ENCODE data around the gene COX4I1.

Gene COX4I1

DNA sequence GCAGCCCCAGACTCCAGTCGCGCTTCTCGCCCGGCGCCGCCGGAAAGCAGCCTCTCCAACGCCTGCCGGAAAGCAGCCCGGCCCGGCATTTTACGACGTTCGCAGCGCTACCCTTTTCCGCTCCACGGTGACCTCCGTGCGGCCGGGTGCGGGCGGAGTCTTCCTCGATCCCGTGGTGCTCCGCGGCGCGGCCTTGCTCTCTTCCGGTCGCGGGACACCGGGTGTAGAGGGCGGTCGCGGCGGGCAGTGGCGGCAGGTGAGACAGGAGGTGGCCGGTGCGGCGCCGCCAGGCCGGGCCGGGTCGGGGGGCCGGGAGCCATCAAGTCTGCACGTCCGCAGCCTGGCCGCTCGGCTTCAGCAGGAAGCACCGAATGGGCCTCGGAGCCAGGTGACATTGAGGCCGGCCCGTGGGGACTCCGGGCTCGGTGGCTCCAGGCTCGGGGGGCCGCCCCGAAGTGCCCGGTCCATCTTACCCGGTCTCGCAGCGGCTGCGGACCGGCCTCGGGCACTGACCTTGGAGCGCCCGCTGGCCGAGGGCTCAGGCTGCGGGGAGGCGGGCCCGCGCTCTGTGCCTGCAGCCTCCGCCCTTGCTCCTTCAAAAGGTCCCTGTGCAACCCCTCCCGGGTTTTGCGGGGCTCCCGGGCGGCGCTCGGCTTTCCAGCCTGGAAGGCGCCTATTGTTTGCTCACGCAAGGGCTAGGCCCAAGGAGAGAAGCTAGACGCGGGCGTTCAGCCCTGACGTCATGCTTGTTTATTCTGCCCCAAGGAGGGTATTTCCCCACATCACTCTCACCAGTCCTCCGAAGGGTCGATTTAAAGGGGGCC lies at the start of gene COX4I1, which contains the start of gene EMC8:
TSS of gene COX4I1 (plus strand) at position 199 of the 824 bp plus-strand sequence. CDS start 1,511 bp downstream, outside the sequence.
TSS of gene EMC8 (minus strand) at position 48 of the 824 bp plus-strand sequence. CDS start 249 bp downstream, outside the sequence.
- peak; percentile 80 to 86 for DNase-seq (ENCODE audit: low read depth in 2 of 2, low spot score in 1 of 2)

DNA sequence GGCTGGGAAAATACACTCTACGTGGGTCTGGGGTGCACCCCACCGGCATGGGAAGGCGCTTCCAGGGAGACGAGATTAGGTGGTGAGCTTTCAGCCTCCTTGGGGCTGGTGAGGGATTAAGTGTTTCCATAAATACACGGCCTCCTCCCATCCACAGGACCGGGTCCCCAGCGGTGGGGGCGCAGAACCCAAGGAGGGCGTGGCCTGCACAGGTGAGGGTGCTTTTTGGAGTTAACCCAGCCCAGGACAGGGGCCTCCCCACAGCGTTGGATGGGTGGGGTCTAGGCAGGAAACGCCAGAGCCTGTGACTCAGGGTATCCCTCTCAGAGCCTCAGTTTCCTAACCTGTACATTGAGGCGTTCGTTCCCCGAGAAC lies 49.7 kb upstream of the COX4I1 start:
- DNase-seq (ENCODE audit: low read depth in 2 of 2, low spot score in 1 of 2) = no peak

DNA sequence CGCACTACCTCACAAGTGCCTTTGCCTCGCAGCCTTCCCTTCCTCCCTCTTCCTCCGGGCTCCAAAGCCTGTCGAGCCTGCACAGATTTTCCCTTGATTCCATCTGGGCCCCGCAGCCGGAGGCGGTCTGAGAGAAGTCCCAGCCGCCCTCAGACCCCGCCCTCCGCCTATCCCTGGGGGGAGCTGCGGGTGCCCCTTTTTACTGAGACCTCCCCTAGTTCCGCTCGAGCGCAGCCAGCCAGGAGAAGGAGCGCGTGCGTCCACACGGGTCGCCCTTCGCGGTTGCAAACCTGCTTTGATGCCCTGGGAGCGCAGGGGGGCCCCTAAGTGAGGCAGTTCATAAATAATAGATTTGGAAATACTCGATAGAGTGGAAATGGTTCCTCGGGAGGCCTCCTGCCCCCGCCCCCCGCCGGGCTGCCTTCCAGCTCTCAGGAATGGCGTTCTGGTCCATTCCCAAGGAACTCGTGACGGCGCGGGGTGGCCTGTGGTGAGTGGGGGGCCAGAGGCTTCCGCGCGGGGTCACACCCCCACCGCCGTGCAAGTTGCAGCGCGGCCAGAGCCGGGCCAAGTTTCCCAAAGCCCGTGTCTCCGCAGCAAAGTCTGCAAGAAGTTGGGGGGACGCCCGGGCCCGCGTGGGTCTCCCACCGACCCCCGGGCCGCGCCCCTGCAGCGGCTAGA lies 49.2 kb upstream of the COX4I1 start:
- DNase-seq (ENCODE audit: low read depth in 2 of 2, low spot score in 1 of 2) = no peak

DNA sequence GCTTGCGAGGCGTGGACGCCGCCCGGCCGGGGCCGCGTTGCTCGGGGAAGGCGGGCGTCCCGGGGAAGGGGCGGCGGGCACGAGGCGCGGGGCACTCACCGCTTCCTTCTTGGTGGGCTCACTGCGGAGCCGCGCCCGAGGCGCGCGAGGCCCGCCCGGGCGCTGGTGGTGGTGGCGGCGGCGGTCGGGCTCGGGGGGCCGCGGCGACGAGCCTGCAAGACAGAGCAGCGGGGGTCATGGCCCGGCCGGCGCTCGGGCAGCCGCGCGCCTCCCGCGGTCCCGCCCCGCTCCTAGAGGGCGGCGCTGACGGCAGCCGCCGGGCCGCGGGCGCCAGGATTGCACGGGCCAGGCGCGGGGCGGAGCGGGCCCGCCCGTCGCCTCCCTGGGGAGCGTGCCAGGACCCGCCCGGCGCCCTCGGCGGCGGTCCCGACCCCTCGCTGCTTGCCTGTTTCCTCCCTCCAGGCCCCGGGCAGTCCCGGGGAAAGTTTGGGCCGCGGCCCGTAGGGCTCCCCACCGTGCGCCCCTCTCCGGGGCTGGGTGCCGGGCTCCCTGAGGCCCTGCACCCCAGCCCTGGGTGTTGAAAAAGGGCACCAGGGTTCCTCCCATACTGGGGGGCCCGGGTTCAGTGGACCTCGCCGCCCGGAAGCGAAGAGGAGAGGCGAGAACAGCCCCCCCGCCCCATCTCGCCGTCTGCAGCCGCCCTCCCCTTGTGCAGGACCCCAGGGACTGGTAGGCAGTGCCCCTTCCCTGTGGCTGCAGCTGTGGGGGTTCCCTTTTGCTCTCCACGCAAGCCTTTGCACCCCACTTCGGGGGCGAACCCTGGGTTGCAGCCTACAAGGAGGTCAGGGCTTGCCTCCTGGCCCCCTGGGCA lies 48.4 kb upstream of the COX4I1 start, which contains the start of gene C16orf74:
TSS of gene C16orf74 (minus strand) at position 270 of the 871 bp plus-strand sequence. CDS start 15,879 bp downstream, outside the sequence.
- DNase-seq (ENCODE audit: low read depth in 2 of 2, low spot score in 1 of 2) = no peak

DNA sequence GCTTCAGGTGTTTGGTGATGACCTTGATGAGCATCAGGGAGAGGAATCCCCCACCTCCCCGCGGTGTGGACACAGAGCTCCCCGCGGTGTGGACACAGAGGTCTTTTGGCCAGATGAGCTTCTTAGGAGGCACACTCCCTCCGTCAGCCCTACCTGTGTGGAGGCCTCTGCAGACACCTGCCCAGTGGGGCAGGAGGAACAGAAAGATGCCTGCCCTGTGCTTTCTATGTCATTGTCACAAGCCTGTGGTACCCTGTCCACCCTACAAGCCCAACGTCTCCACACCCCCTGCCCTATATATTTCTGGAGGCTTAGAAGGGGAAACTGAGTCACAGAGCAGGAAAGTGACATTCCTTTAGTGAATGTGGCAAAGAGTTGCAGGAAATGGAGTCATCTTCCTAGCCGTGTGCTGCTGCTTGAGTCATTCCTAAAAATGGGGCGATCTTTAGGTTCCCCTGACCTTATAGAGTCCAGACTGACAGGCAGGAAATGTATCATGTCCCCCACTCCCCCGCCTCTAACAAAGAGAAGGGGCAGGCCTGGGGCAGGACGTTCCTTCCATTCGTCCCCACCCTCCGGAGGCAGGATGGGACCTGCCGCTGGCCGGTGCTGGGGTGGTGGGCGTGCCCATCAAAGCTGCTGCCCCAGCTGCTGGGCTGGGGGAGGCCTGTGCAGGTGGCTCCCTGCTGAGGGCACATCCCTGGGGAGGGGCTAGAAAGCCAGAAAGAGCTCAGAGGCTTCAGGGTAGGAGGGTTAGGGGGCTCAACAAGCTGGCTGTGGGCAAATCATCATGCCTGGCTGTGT lies 47.6 kb upstream of the COX4I1 start:
- no peak for DNase-seq (ENCODE audit: low read depth in 2 of 2, low spot score in 1 of 2)

DNA sequence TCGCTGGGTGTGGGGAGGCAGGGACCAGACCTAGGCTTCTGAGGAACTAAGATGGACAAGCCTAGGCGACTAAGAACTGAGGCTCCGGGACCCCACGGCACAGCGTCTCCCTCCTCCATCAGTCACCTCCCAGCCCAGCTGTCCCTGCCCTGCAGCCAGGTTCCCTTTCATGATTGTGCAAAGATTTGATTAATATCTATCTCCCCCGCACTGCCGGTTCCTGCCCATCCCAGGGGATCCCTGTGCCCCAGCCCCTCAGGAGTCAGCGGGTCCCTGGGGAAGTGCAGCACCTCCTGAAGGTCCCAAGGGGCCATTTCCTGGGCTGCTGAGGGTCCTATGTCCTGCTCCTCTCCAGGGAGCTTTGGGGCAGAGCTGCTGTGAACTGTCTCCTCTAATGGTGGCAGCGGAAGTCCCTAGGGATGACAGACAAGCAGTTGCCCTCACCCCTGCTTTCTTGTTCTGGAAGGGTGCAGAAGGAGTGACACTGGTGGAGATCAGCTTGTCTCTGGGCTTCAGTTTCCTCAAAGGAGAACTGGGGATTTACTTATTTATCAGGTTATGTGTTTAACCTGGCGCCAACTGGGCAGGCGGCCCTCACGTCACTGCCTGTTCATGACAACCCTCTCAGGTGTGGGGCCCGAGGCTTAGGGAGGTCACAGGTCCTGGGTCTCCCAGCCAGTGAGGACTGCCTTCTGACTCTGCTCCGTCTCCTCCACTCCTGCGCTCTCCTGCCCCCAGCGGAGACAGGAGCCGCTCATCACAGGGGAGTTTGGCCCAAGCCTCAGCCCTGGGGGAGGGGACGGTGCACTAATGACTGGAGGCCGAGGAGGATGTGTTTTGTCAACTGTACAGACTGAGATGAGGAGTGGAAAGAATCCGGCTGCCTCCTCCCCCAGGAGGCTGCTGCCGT lies 46.7 kb upstream of the COX4I1 start:
- DNase-seq (ENCODE audit: low read depth in 2 of 2, low spot score in 1 of 2) = no peak

DNA sequence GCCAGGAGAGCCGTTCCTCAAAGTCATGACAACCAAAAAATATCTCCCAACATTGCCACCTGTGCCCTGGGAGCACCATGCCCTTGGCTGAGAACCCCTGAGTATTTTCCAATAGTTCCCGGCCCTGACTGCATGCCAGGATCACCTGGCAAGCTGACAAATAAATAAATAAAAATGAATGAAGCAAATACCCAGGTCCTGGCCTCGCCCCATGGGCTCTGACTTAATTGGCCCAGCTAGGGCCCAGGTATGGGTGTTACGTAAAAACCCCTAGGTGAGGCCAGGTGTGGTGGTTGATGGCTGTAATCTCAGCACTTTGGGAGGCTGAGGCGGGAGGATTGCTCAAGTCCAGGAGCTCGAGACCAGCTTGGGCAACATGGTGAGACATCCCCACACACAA lies 45.9 kb upstream of the COX4I1 start:
- DNase-seq (ENCODE audit: low read depth in 2 of 2, low spot score in 1 of 2) = no peak

DNA sequence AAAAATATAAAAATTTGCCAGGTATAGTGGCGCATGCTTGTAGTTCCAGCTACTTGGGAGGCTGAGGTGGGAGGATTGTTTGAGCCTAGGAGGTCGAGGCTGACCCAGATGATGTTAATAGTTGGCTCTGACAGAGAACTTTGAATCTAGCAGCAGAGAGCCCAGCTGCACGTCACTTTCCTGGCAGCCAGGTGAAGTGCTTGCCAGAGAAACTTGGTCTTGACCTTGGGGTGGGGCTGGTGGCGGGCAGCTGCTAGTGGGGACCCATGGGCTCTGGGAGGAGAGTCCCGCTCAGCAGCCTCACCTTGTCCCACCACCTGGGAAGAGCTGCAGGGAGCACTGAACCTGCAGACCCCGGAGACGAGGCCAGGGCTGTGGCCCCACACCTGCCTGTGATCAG lies 45.5 kb upstream of the COX4I1 start:
- DNase-seq (ENCODE audit: low read depth in 2 of 2, low spot score in 1 of 2) = no peak

DNA sequence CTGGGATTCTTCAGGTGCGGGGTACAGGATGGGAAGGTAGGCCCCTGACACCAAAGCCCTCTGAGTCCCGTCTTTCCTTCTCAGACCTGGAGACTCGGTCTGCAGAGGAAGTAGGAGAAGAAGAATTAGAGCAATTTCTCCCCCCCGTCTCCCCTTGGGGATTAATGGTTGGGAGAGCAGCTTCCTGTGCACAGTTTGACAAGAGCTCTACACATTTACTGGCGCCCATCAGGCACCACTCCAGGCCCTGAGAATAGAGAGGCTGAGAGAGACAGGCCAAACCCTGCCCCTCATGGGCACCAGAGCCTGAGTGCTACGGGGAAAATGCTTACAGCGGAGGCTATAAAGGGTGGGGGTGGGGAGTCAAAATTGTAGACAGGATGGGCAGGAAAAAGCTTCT lies 45.1 kb upstream of the COX4I1 start:
- no peak for DNase-seq (ENCODE audit: low read depth in 2 of 2, low spot score in 1 of 2)

DNA sequence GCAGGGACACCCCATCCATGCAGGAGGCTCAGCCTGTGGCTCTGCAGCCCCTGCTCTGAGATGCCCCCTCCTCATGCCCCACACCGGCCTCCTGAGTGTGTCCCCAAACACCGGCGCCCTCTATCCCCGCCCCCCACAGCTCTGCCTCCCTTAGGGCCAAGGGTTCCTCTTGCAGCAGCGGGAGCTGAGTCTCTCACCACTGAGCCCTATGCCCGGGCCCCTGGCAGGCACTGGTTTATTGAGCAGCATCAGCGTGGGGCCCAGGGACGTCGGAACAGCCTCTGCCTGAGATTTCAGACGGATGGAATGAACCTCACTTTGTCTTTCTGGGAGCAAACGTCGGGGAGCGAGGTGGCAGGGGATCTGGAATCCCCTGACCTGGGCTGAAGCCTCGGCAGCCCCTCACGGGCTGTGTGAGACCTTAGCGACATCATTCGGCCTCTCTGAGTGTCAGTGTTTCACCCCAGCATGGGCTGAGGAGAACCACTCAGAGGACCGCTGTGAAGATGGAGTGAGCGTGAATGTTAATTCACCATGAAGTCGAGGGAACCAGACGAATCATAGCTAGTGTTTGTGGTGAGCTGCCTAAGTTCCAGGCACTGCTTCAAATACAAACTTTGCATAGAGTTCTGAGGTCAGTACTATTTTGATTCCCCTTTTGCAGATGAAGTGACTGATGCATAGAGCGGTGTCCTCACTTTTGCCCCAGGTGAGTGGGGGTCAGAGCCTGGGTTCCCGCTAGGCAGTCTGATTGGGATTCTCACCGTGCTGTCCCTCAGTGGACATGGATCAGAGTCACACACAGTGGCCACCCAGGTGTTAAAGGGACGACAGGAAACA lies 43.3 kb upstream of the COX4I1 start:
- no peak for DNase-seq (ENCODE audit: low read depth in 2 of 2, low spot score in 1 of 2)

DNA sequence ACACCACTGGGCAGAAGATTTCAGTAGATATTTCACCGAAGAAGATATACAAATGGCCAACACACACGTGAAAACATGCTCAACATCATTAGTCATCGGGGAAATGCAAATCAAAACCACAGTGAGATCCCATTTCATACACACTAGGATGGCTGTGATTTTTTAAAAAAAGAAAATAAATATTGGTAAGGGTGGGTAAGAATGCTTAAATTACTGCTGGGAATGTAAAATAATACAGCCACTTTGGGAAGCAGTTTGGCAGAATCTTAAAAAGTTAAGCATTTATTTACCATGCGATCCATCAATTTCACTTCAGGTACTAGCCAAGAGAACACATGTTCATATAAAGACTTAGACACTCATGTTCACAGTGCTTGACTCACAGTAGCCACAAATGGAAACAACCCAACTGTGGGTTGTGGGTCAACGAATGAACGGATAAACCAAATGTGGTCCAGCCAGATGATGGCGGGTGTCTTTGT lies 42.1 kb upstream of the COX4I1 start:
- DNase-seq (ENCODE audit: low read depth in 2 of 2, low spot score in 1 of 2) = no peak

DNA sequence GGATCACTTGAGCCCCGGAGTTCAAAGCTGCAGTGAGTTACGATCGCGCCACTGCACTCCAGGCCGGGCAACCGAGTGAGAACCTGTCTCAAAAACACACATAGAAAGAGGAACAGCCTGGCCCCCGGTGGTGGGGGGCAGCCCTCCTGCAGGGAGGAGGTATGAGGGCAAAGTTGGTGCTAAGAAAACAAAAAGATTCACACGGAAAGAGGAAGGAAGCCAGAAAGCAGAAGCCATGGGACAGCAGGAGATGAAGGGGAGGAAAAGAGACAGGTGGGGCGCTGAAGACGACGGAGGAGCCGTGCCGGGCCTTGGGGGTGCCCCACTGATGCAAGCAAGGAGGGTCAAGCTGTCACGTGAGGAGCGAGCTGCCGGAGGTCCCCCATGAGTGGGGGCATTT lies 40.4 kb upstream of the COX4I1 start:
- DNase-seq (ENCODE audit: low read depth in 2 of 2, low spot score in 1 of 2) = no peak

DNA sequence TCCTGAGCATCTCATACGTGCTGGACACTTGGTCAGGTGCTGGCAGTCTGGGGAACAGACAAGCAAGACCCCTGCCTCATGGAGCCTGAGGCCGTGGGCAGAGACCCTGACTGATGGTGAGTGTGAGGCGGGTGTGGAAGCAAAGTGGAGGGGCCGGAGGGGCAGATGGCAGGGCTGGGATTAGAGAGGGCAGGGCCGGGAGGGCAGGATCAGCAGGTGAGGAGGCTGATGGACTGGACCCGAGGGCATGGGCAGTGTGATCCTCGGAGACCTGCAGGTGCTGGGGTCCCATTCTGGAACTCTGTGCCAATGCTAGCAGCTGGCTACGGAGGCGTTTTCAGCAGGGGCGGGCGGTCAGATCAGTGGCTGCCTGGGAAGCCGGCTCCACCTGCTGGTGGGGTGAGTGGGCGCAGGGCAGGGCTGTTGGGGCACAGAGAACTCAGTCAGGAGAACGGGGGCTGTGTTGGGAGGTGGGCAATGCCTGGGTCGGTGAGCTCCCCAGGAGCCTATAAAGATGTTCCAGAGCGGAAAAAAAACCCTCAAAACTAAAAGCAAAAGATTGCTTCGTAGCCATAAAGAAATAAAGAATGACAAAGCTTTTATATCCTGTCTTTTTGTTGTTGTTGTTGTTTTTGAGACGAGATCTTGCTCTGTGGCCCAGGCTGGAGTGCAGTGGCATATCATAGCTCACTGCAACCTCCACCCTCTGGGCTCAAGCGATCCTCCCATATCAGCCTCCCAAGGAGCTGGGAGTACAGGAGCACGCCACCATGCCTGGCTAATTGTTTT lies 39.7 kb upstream of the COX4I1 start:
- DNase-seq (ENCODE audit: low read depth in 2 of 2, low spot score in 1 of 2) = no peak

DNA sequence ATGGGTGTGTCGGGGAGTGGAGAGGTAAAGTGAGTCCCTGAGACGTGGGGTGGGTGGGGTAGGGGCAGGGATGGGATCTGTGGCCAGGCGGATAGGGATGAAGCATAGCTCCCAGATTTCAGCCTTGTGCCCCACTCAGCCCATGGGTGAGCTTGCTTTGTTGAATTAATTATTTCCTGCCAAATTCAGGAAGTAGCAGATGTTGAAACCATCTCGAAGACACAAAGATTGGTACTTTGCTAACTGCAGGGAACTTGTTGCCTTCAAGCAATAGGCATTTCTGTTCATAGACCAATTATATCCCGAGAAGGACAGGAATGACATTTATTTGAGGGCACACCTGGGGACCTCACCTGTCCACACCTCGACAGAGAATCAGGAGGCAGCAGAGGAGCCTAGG lies 37.6 kb upstream of the COX4I1 start:
- DNase-seq (ENCODE audit: low read depth in 2 of 2, low spot score in 1 of 2) = no peak

DNA sequence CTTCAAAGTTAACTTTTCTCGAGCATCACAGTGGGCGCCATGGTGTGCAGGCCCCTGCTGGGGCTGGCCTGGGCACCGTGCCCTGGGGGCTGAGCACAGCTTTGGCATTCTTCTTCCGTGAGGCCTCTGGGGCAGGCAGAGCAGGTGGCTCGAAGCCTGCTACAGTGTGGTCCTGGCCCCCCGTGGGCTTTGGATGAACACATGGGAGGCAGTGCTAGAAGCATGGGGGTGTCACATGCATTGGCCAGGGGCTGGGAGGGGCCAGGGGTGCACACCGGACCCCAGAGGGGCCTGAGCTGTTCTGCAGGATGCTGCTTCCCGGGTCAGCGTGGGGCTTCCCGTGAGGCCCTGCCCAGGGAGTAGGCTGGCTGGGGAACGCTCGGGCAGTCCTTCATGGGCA lies 36.5 kb upstream of the COX4I1 start:
- no peak for DNase-seq (ENCODE audit: low read depth in 2 of 2, low spot score in 1 of 2)

DNA sequence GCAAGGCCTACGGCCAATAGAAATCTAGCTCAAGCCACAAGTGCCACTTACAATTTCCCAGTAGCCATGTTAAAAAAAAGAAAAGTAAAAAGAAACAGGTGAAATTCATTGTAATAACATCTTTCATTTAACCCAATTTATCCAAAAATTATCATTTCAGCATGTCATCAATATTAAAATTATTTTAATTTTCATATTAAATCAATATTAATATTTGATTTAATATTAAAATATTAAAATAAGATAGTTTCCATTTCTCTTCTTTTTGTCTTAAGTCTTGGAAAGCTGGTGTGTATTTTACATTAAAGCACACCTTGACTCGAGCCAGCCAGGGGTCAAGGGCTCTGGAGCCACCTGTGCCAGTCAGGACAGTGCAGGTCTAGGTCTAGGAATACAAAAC lies 35.9 kb upstream of the COX4I1 start:
- DNase-seq (ENCODE audit: low read depth in 2 of 2, low spot score in 1 of 2) = no peak

DNA sequence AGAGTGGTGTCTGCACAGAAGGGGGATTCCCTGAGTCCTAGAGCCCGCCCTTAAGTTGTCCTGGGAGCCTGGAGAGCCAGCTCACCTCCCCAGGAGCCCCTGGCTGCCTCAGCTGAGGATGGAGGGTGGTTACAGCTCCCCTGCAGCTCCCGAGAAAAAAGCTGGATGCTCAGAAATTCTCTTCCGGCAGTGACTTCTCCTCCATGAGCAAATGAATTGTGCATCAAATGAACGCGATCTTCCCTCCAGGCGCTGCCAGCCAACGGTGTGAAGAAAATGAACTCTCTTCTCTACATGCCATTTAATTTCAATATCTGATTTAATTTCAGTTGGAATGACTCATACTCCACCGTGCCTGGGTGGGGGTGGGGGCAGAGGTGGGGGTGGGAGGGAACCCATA lies 34.3 kb upstream of the COX4I1 start:
- no peak for DNase-seq (ENCODE audit: low read depth in 2 of 2, low spot score in 1 of 2)

DNA sequence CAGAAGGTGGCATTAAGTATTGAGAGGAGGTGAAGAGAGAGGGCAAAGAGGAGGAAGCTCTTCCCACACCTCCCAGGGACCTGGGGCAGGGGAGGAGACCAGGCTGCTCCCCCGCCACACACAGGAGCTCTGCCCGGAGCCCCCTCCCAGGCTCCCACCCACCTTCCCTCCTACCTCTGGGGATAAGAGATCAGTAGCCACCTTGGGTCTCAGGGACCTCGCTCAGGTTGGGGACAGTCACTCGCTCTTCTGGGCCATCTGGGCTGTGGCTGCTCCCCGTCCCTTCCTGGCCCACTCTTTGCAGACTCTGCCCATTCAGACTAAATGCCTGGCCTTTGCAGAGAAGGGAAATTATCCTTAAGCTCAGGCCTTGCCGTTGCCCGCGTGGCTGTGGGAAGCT lies 33.7 kb upstream of the COX4I1 start:
- no peak for DNase-seq (ENCODE audit: low read depth in 2 of 2, low spot score in 1 of 2)
